GM12878 (cell line): ENCODE measurements around the gene C8G.

ENCODE experiments used
- ATF2 ChIP-seq: IDR thresholded peaks from 2 replicates; pipeline ENCODE4 v1.6.1; 2012; ENCODE audit warnings: low read length, inconsistent platforms
- CTCF ChIP-seq, 3 experiments: IDR thresholded peaks in 2 of 3; conservative IDR thresholded peaks in 1 of 3; 2 replicates each; pipeline ENCODE4 v1.5.1; 2011; ENCODE audit warnings: low read depth in 3 of 3, low read length in 3 of 3, mild to moderate bottlenecking in 3 of 3, control low read depth in 2 of 3, moderate library complexity in 2 of 3, inconsistent platforms in 1 of 3, mixed read lengths in 1 of 3; ENCODE audit not compliant: control insufficient read depth in 2 of 3, insufficient read depth in 1 of 3; ENCODE audit errors: extremely low read depth in 1 of 3
- POLR2A ChIP-seq: IDR thresholded peaks from 2 replicates; pipeline ENCODE4 v1.6.1; 2011; ENCODE audit warnings: low read depth, mild to moderate bottlenecking, low read length
- REST ChIP-seq: IDR thresholded peaks from 2 replicates; pipeline ENCODE4 v1.6.1; 2012; ENCODE audit warnings: mild to moderate bottlenecking, low read depth, low read length
- SMAD1 ChIP-seq: fragments of 450-650 bp; IDR thresholded peaks from 2 replicates; pipeline ENCODE4 v1.6.1; 2018; ENCODE audit warnings: mild to moderate bottlenecking, low read depth; ENCODE audit not compliant: partially characterized antibody

DNA sequence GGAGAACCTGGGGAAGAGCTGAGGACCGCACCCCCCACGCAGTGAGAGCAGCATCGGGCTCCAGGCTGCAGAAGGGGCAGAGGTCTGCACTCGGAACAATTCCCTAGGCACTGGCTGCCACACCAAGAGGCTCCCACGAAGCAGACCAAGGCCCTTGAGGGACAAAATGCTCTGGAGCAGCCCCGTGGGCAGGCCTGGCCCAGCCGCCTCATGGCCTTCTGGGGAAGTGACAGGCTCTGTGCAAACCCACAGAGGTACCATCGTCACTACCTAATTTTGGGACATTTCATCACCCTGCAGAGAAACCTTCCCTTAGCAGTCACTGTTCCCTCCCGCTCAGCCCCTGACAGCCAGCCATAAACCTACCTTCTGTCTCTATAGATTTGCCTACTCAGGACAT is 16.5 kb upstream of the C8G start:
- TF ChIP-seq CTCF (IDR thresholded peaks at IDR 0.05 in 2 of 3, conservative IDR thresholded peaks at IDR 0.05 in 1 of 3; ENCODE audit: control insufficient read depth in 2 of 3, extremely low read depth in 1 of 3, insufficient read depth in 1 of 3, low read depth in 3 of 3, low read length in 3 of 3) (0 out of 6 replicates have a peak, but pooled peaks of 1 of the 3 experiments have one; percentile 9), SMAD1 (no peak), ATF2 (no peak), POLR2A (no peak), REST (no peak)
